NT2/D1 (cell line): ENCODE measurements around the gene COL20A1.

Experiments
- SUZ12 ChIP-seq: IDR thresholded peaks from 2 replicates; pipeline ENCODE4 v1.6.1; 2011; ENCODE audit not compliant: insufficient read length, insufficient read depth; ENCODE audit errors: extremely low read depth
- YY1 ChIP-seq: IDR thresholded peaks from 2 replicates; pipeline ENCODE4 v1.6.1; 2011; ENCODE audit not compliant: insufficient read length, insufficient read depth
- ZNF274 ChIP-seq: IDR thresholded peaks from 2 replicates; pipeline ENCODE4 v1.6.1; 2011; ENCODE audit warnings: mild to moderate bottlenecking, low read depth, low read length

GRCh38 chr20:63362436-63363009, 69.5 kb downstream of the COL20A1 start:
- TF ChIP-seq YY1 (no peak), ZNF274 (no peak), SUZ12 (no peak)
